GM23338 (cell line): Measurements from ENCODE around the gene HERC4. TPM values are rescaled to one million over a fixed set of nuclear protein-coding genes. Genes with fewer than 3 reads are reported as not detected.

Experiments used
- ATAC-seq: fragments of 200-7000 bp; cut with Tn5 transposase; 3 replicates; pipeline ENCODE4 v1.9.1; 2020
- DNase-seq: peaks from one replicate; pipeline ENCODE4 v3.0.0-alpha.2; 2015; ENCODE audit warnings: low spot score
- H2AFZ ChIP-seq: fragments of 200-600 bp; sonication (generic); 2 replicates; pipeline ENCODE4 v1.8.0; 2016; ENCODE audit warnings: antibody characterized with exemption, mild to moderate bottlenecking, moderate library complexity
- H3F3A ChIP-seq: fragments of 200-600 bp; sonication (generic); replicated peaks from 2 replicates; pipeline ENCODE4 v1.8.0; 2017; ENCODE audit warnings: antibody characterized with exemption, mixed run types, low read depth
- H3K27ac ChIP-seq: fragments of 200-600 bp; sonication (generic); 2 replicates; pipeline ENCODE4 v1.6.1; 2016; ENCODE audit warnings: low read depth
- H3K27me3 ChIP-seq: fragments of 200-600 bp; sonication (generic); 2 replicates; pipeline ENCODE4 v1.8.0; 2016; ENCODE audit warnings: mild to moderate bottlenecking, mixed run types, moderate library complexity; ENCODE audit not compliant: insufficient read depth
- H3K36me3 ChIP-seq: fragments of 200-600 bp; sonication (generic); 2 replicates; pipeline ENCODE4 v1.8.0; 2016; ENCODE audit warnings: mild to moderate bottlenecking; ENCODE audit not compliant: insufficient read depth
- H3K4me1 ChIP-seq: fragments of 200-600 bp; sonication (generic); 2 replicates; pipeline ENCODE4 v1.8.0; 2016; ENCODE audit warnings: mild to moderate bottlenecking, moderate library complexity; ENCODE audit not compliant: insufficient read depth
- H3K4me2 ChIP-seq: fragments of 200-600 bp; sonication (generic); 2 replicates; pipeline ENCODE4 v1.7.1; 2017; ENCODE audit warnings: mixed run types
- H3K4me3 ChIP-seq: fragments of 200-600 bp; sonication (generic); 2 replicates; pipeline ENCODE4 v1.6.1; 2016; ENCODE audit warnings: mixed run types
- H3K79me2 ChIP-seq: fragments of 200-600 bp; sonication (generic); replicated peaks from 2 replicates; pipeline ENCODE4 v1.8.0; 2017; ENCODE audit warnings: mild to moderate bottlenecking; ENCODE audit not compliant: insufficient read depth
- H3K9me2 ChIP-seq: fragments of 200-600 bp; sonication (generic); 2 replicates; pipeline ENCODE4 v1.8.0; 2017; ENCODE audit not compliant: insufficient read depth
- H4K20me1 ChIP-seq: fragments of 200-600 bp; sonication (generic); replicated peaks from 2 replicates; pipeline ENCODE4 v1.8.0; 2017; ENCODE audit warnings: mild to moderate bottlenecking; ENCODE audit not compliant: insufficient read depth
- H3K27ac Mint-ChIP-seq: 2 replicates; pipeline ENCODE4 v1.8.0; 2020; ENCODE audit warnings: inconsistent platforms, mild to moderate bottlenecking, moderate library complexity, mixed read lengths
- H3K27me3 Mint-ChIP-seq: 3 replicates; pipeline ENCODE4 v1.8.0; 2022; ENCODE audit warnings: low read depth, mild to moderate bottlenecking, moderate library complexity, mixed read lengths, inconsistent platforms; ENCODE audit not compliant: insufficient read depth, poor library complexity
- H3K36me3 Mint-ChIP-seq: 3 replicates; pipeline ENCODE4 v1.8.0; 2021; ENCODE audit warnings: low read depth, mild to moderate bottlenecking, inconsistent platforms, moderate library complexity, mixed read lengths
- H3K4me1 Mint-ChIP-seq: 3 replicates; pipeline ENCODE4 v1.8.0; 2020; ENCODE audit warnings: mild to moderate bottlenecking, inconsistent platforms, mixed read lengths
- H3K4me3 Mint-ChIP-seq: 3 replicates; pipeline ENCODE4 v1.8.0; 2021; ENCODE audit warnings: moderate library complexity, mild to moderate bottlenecking, inconsistent platforms, mixed read lengths
- H3K9me3 Mint-ChIP-seq: 3 replicates; pipeline ENCODE4 v1.8.0; 2020; ENCODE audit warnings: moderate library complexity, mild to moderate bottlenecking, inconsistent platforms, mixed read lengths
- CREB1 ChIP-seq: fragments of 250-450 bp; sonication (Bioruptor Pico); IDR thresholded peaks from 2 replicates; pipeline ENCODE4 v1.5.0; 2020; ENCODE audit warnings: low read depth, mild to moderate bottlenecking, moderate library complexity
- CTCF ChIP-seq, 2 experiments: fragments of 200-600 bp in 1 of 2; sonication (generic) in 1 of 2; conservative IDR thresholded peaks; 2 replicates each; pipeline versions ENCODE4 v1.5.1 to v1.6.1; 2016 to 2017; ENCODE audit warnings: antibody characterized with exemption in 2 of 2, low read depth in 2 of 2, mild to moderate bottlenecking in 2 of 2, moderate library complexity in 1 of 2
- ETS1 ChIP-seq: IDR thresholded peaks from 2 replicates; pipeline ENCODE4 v1.6.1; 2016; ENCODE audit warnings: antibody characterized with exemption
- EZH2 ChIP-seq: fragments of 200-600 bp; sonication (generic); IDR thresholded peaks from one replicate; pipeline ENCODE4 v1.8.0; 2017; ENCODE audit warnings: antibody characterized with exemption, mild to moderate bottlenecking, low read depth; ENCODE audit not compliant: unreplicated experiment
- EZH2phosphoT487 ChIP-seq: fragments of 200-600 bp; sonication (generic); IDR thresholded peaks from one replicate; pipeline ENCODE4 v1.8.1; 2018; ENCODE audit warnings: antibody characterized with exemption; ENCODE audit not compliant: unreplicated experiment
- JUNB ChIP-seq: IDR thresholded peaks from one replicate; pipeline ENCODE4 v1.6.1; 2016; ENCODE audit warnings: antibody characterized with exemption; ENCODE audit not compliant: unreplicated experiment
- NANOG ChIP-seq: IDR thresholded peaks from 2 replicates; pipeline ENCODE4 v1.6.1; 2016; ENCODE audit warnings: antibody characterized with exemption, borderline replicate concordance
- POLR2AphosphoS5 ChIP-seq: IDR thresholded peaks from 2 replicates; pipeline ENCODE4 v1.6.1; 2016; ENCODE audit warnings: antibody characterized with exemption, low read depth
- REST ChIP-seq: IDR thresholded peaks from one replicate; pipeline ENCODE4 v1.6.1; 2018; ENCODE audit warnings: antibody characterized with exemption; ENCODE audit not compliant: unreplicated experiment
- STAT1 ChIP-seq: IDR thresholded peaks from one replicate; pipeline ENCODE4 v1.6.1; 2016; ENCODE audit warnings: antibody characterized with exemption; ENCODE audit not compliant: unreplicated experiment
- ZNF114 ChIP-seq: fragments of 250-450 bp; sonication (Bioruptor Pico); IDR thresholded peaks from 2 replicates; pipeline ENCODE4 v1.5.0; 2020; ENCODE audit warnings: mild to moderate bottlenecking, moderate library complexity
- ZNF331 ChIP-seq: fragments of 250-450 bp; sonication (Bioruptor Pico); IDR thresholded peaks from 2 replicates; pipeline ENCODE4 v1.5.0; 2020; ENCODE audit warnings: low read depth, mild to moderate bottlenecking, moderate library complexity
- ZNF462 ChIP-seq: fragments of 250-450 bp; sonication (Bioruptor Pico); IDR thresholded peaks from 2 replicates; pipeline ENCODE4 v1.5.0; 2020; ENCODE audit warnings: mild to moderate bottlenecking, moderate library complexity
- polyA plus RNA-seq: library from polyadenylated mRNA; unstranded; fragments of >200 nt; fragmentation: Nextera tagmentation; extraction: Ambion mirVana; gene quantifications from 2 replicates; pipeline ENCODE4 v1.2.1, GENCODE V29; 2016
- total RNA-seq: library from RNA; depleted of rRNA; stranded (reverse); fragments of >200 nt; shearing (Covaris generic); gene quantifications from 2 replicates; pipeline ENCODE4 v1.2.3, GENCODE V29; 2014

The HERC4 gene
- total and polyA plus RNA-seq, 2 experiments from 2014 or later, result 20.1 to 67.2 TPM

GRCh38 chr10:68047122-68047521, 28.0 kb downstream of the HERC4 start (continued):
- TF ChIP-seq ZNF462 (CRISPR knock-in tag), result no peak
- no peak for TF ChIP-seq ZNF331 (CRISPR knock-in tag)
- TF ChIP-seq CREB1 (CRISPR knock-in tag), result no peak
- no peak for TF ChIP-seq EZH2phosphoT487
- no peak for TF ChIP-seq EZH2

- no peaks in the 10 kb centered on the region for H3F3A ChIP-seq
- no peaks in the 10 kb centered on the region; the same call in 2 of the 3 replicates for H3K9me3 Mint-ChIP-seq
- no peaks in the 10 kb centered on the region for H3K36me3 ChIP-seq
- H3K4me2 ChIP-seq, result no peak overlapping the region
- no peak overlapping the region for H3K27ac ChIP-seq
- no peaks in the 10 kb centered on the region for H3K27me3 ChIP-seq
- H3K36me3 Mint-ChIP-seq, result peaks cover 4% of the 10 kb centered on the region; the same call in 1 of the 3 replicates
- H3K4me3 Mint-ChIP-seq, result no peak overlapping the region
- DNase-seq (no peak), ATAC-seq (no peak)
- H3K4me3 ChIP-seq, result no peak overlapping the region
- H3K4me1 ChIP-seq, result peaks cover 5% of the 10 kb centered on the region; the same call in 1 of the 2 replicates
- no peaks in the 10 kb centered on the region for H3K9me2 ChIP-seq
- H4K20me1 ChIP-seq, result 0 out of 2 replicates have a peak, but pooled peaks cover 5% of the 10 kb centered on the region
- peak overlapping the region; percentile 25; the same call in 1 of the 2 replicates for H3K27ac Mint-ChIP-seq
- H3K27me3 Mint-ChIP-seq, result no peaks in the 10 kb centered on the region
- peaks cover 22% of the 10 kb centered on the region for H3K79me2 ChIP-seq
- no peak overlapping the region for H2AFZ ChIP-seq
- H3K4me1 Mint-ChIP-seq, result peaks cover 14% of the 10 kb centered on the region
- TF ChIP-seq CTCF (conservative IDR thresholded peaks at IDR 0.05; ENCODE audit: low read depth in 2 of 2), result no peak
- no peak for TF ChIP-seq CREB1 (CRISPR knock-in tag)
- TF ChIP-seq EZH2, result no peak
- TF ChIP-seq ZNF114 (CRISPR knock-in tag), result no peak
- TF ChIP-seq EZH2phosphoT487, result no peak
- TF ChIP-seq NANOG, result no peak
- TF ChIP-seq ETS1, result no peak
- no peak for TF ChIP-seq ZNF331 (CRISPR knock-in tag)
- no peak for TF ChIP-seq STAT1
- no peak for TF ChIP-seq REST
- TF ChIP-seq POLR2AphosphoS5, result no peak
- no peak for TF ChIP-seq JUNB
These were observed 28.4 kb downstream of the HERC4 start for GRCh38 chr10:68046642-68047041.
